ENCODE measurements around the gene TRMT1L. TPM values are rescaled to one million over a fixed set of nuclear protein-coding genes. Genes with fewer than 3 reads are reported as not detected.

The TRMT1L gene
- total RNA-seq, 3 donors from 2014 or later, result 13.1 to 19.5 (median 18.7) TPM

GRCh38 chr1:185129708-185130107 lies 27.0 kb downstream of the TRMT1L start:
- intact Hi-C loops (cut with DNase I; ENCODE audit: low total_unique reads), result no loop called here
- H3K27me3 ChIP-seq, result no peaks in the 10 kb centered on the region
- no peaks in the 10 kb centered on the region for H3K9me3 ChIP-seq
- no peaks in the 10 kb centered on the region for H3K36me3 ChIP-seq
- no peak overlapping the region for H3K4me3 ChIP-seq
- no peak overlapping the region for H3K27ac ChIP-seq
- no peaks in the 10 kb centered on the region for H3K4me1 ChIP-seq
- DNase-seq (ENCODE audit: low spot score in 2 of 2), result no peak
- no peak for TF ChIP-seq POLR2AphosphoS5 (IDR thresholded peaks at IDR 0.05)
- TF ChIP-seq POLR2A (IDR thresholded peaks at IDR 0.05), result no peak
- TF ChIP-seq CTCF (IDR thresholded peaks at IDR 0.05), result no peak

GRCh38 chr1:185112356-185112755 lies 44.4 kb downstream of the TRMT1L start:
- H3K9me3 ChIP-seq, result peaks cover 12 to 31% of the 10 kb centered on the region in 2 donors
- H3K4me3 ChIP-seq, result no peak overlapping the region
- no peaks in the 10 kb centered on the region for H3K36me3 ChIP-seq
- no peaks in the 10 kb centered on the region for H3K27me3 ChIP-seq
- TF ChIP-seq POLR2A (IDR thresholded peaks at IDR 0.05) (no peak), POLR2AphosphoS5 (IDR thresholded peaks at IDR 0.05) (no peak), CTCF (IDR thresholded peaks at IDR 0.05) (no peak)
- H3K27ac ChIP-seq, result no peak overlapping the region
- intact Hi-C loops (cut with DNase I; ENCODE audit: low total_unique reads), result no loop called here
- no peak for DNase-seq (ENCODE audit: low spot score in 2 of 2)
- H3K4me1 ChIP-seq, result no peaks in the 10 kb centered on the region

GRCh38 chr1:185111873-185112272 lies 44.9 kb downstream of the TRMT1L start:
- H3K27ac ChIP-seq, result no peak overlapping the region
- no peak for DNase-seq (ENCODE audit: low spot score in 2 of 2)
- H3K4me1 ChIP-seq, result no peaks in the 10 kb centered on the region
- intact Hi-C loops (cut with DNase I; ENCODE audit: low total_unique reads), result no loop called here
- no peaks in the 10 kb centered on the region for H3K36me3 ChIP-seq
- H3K27me3 ChIP-seq, result no peaks in the 10 kb centered on the region
- peaks cover 12 to 36% of the 10 kb centered on the region in 2 donors for H3K9me3 ChIP-seq
- no peak overlapping the region for H3K4me3 ChIP-seq
- no peak for TF ChIP-seq POLR2AphosphoS5 (IDR thresholded peaks at IDR 0.05)
- TF ChIP-seq POLR2A (IDR thresholded peaks at IDR 0.05), result no peak
- TF ChIP-seq CTCF (IDR thresholded peaks at IDR 0.05), result no peak

- Histone ChIP-seq H3K4me3 (no peak overlapping the region), H3K9me3 (peaks cover 12 to 39% of the 10 kb centered on the region in 2 donors), H3K27ac (no peak overlapping the region), H3K27me3 (no peaks in the 10 kb centered on the region), H3K4me1 (no peaks in the 10 kb centered on the region), H3K36me3 (no peaks in the 10 kb centered on the region)
- intact Hi-C loops (cut with DNase I; ENCODE audit: low total_unique reads), result no loop called here
- TF ChIP-seq POLR2A (IDR thresholded peaks at IDR 0.05), result no peak
- DNase-seq (ENCODE audit: low spot score in 2 of 2), result no peak
Observed at GRCh38 chr1:185110145-185110544, 46.6 kb downstream of the TRMT1L start.

GRCh38 chr1:185108321-185108720 lies 48.4 kb downstream of the TRMT1L start:
- intact Hi-C loops (cut with DNase I; ENCODE audit: low total_unique reads), result no loop called here
- H3K27ac ChIP-seq, result no peak overlapping the region
- DNase-seq (ENCODE audit: low spot score in 2 of 2), result no peak
- no peak overlapping the region for H3K4me3 ChIP-seq
- TF ChIP-seq CTCF (IDR thresholded peaks at IDR 0.05), result no peak
- TF ChIP-seq POLR2A (IDR thresholded peaks at IDR 0.05), result no peak
- peaks cover 12 to 39% of the 10 kb centered on the region in 2 donors for H3K9me3 ChIP-seq
- H3K36me3 ChIP-seq, result no peaks in the 10 kb centered on the region
- H3K4me1 ChIP-seq, result no peaks in the 10 kb centered on the region
- no peaks in the 10 kb centered on the region for H3K27me3 ChIP-seq

GRCh38 chr1:185105121-185105520 lies 51.6 kb downstream of the TRMT1L start:
- Histone ChIP-seq H3K9me3 (peaks cover 11 to 35% of the 10 kb centered on the region in 2 donors), H3K27ac (no peak overlapping the region), H3K4me1 (no peaks in the 10 kb centered on the region), H3K4me3 (no peak overlapping the region), H3K36me3 (no peaks in the 10 kb centered on the region), H3K27me3 (no peaks in the 10 kb centered on the region)
- DNase-seq (ENCODE audit: low spot score in 2 of 2), result no peak
- intact Hi-C loops (cut with DNase I; ENCODE audit: low total_unique reads), result no loop called here
- TF ChIP-seq POLR2AphosphoS5 (IDR thresholded peaks at IDR 0.05) (no peak), CTCF (IDR thresholded peaks at IDR 0.05) (no peak), POLR2A (IDR thresholded peaks at IDR 0.05) (no peak)

Data from breast epithelium (tissue), 4 donors.